Measurements from ENCODE around the gene YEATS2.

- TF ChIP-seq CTCF (conservative IDR thresholded peaks at IDR 0.05; ENCODE audit: low read depth, low read length), result no peak
- no peak for TF ChIP-seq MXI1 (IDR thresholded peaks at IDR 0.05; ENCODE audit: borderline replicate concordance, low read depth, low read length)
Observed at GRCh38 chr3:183818706-183819624, 121.4 kb downstream of the YEATS2 start.

All from IMR-90 (cell line).